Tibial artery (tissue), 4 donors: ENCODE measurements around the gene LAPTM4A.

Experiments used
- DNase-seq, 2 donors: peaks; one replicate each; pipeline ENCODE4 v3.0.0-alpha.2; 2019
- H3K27ac ChIP-seq, 2 donors: fragments of 200-600 bp; sonication (generic) in 1 of 2; 1 replicate in 1 of 2; 2 replicates in 1 of 2; pipeline ENCODE4 v1.5.1; 2018 to 2019; ENCODE audit warnings: mild to moderate bottlenecking in 1 of 2
- H3K27me3 ChIP-seq, 2 donors: fragments of 200-600 bp; sonication (generic) in 1 of 2; one replicate each; pipeline versions ENCODE4 v1.5.1 to v1.6.0; 2016 to 2019
- H3K36me3 ChIP-seq, 3 donors: fragments of 200-600 bp; sonication (generic) in 2 of 3; one replicate each; pipeline ENCODE4 v1.5.1; 2016 to 2019; ENCODE audit warnings: mild to moderate bottlenecking in 2 of 3
- H3K4me1 ChIP-seq, 4 donors: fragments of 200-600 bp; sonication (generic) in 2 of 4; 1 replicate in 3 of 4; 2 replicates in 1 of 4; pipeline ENCODE4 v1.5.1; 2016 to 2019
- H3K4me3 ChIP-seq, 2 donors: fragments of 200-600 bp; sonication (generic) in 1 of 2; 1 replicate in 1 of 2; 2 replicates in 1 of 2; pipeline ENCODE4 v1.5.1; 2018 to 2019; ENCODE audit warnings: mild to moderate bottlenecking in 2 of 2
- H3K9me3 ChIP-seq, 3 donors: fragments of 200-600 bp; sonication (generic) in 1 of 3; one replicate each; pipeline ENCODE4 v1.5.1; 2016 to 2019
- intact Hi-C: fragments of 100-400 bp; cut with DNase I; formaldehyde crosslinking; loops from one replicate; pipeline ENCODE4 v1.15.0; 2023; ENCODE audit warnings: low total_unique reads
- TF ChIP-seq, protein P1 (sequence below), 2 experiments: fragments of 200-600 bp in 1 of 2; fragments of 450-650 bp in 1 of 2; IDR thresholded peaks; one replicate each; pipeline ENCODE4 v1.5.1; 2017 to 2019; ENCODE audit warnings: antibody characterized with exemption in 2 of 2, mild to moderate bottlenecking in 1 of 2, moderate library complexity in 1 of 2

LAPTM4A gene

GRCh38 chr2:20018601-20019152 is 32.8 kb downstream of the LAPTM4A start:
- Histone ChIP-seq H3K4me1 (no peaks in the 10 kb centered on the region), H3K27ac (no peak overlapping the region), H3K36me3 (no peaks in the 10 kb centered on the region), H3K27me3 (no peaks in the 10 kb centered on the region), H3K9me3 (peaks cover 0 to 5% (median 4%) of the 10 kb centered on the region in 3 donors), H3K4me3 (no peak overlapping the region)
- intact Hi-C loops = no loop called here
- TF ChIP-seq, protein P1, sequence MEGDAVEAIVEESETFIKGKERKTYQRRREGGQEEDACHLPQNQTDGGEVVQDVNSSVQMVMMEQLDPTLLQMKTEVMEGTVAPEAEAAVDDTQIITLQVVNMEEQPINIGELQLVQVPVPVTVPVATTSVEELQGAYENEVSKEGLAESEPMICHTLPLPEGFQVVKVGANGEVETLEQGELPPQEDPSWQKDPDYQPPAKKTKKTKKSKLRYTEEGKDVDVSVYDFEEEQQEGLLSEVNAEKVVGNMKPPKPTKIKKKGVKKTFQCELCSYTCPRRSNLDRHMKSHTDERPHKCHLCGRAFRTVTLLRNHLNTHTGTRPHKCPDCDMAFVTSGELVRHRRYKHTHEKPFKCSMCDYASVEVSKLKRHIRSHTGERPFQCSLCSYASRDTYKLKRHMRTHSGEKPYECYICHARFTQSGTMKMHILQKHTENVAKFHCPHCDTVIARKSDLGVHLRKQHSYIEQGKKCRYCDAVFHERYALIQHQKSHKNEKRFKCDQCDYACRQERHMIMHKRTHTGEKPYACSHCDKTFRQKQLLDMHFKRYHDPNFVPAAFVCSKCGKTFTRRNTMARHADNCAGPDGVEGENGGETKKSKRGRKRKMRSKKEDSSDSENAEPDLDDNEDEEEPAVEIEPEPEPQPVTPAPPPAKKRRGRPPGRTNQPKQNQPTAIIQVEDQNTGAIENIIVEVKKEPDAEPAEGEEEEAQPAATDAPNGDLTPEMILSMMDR (IDR thresholded peaks at IDR 0.05) = no peak
- no peak for DNase-seq

GRCh38 chr2:20016346-20016745 is 35.1 kb downstream of the LAPTM4A start:
- intact Hi-C loops = no loop called here
- Histone ChIP-seq H3K4me3 (no peak overlapping the region), H3K36me3 (no peaks in the 10 kb centered on the region), H3K9me3 (peaks cover 0 to 2% (median 1%) of the 10 kb centered on the region in 3 donors), H3K27me3 (no peaks in the 10 kb centered on the region), H3K4me1 (peaks cover 0 to 14% (median 12%) of the 10 kb centered on the region in 4 donors), H3K27ac (no peak overlapping the region)
- TF ChIP-seq, protein P1 (IDR thresholded peaks at IDR 0.05) = no peak
- DNase-seq = no peak

DNA sequence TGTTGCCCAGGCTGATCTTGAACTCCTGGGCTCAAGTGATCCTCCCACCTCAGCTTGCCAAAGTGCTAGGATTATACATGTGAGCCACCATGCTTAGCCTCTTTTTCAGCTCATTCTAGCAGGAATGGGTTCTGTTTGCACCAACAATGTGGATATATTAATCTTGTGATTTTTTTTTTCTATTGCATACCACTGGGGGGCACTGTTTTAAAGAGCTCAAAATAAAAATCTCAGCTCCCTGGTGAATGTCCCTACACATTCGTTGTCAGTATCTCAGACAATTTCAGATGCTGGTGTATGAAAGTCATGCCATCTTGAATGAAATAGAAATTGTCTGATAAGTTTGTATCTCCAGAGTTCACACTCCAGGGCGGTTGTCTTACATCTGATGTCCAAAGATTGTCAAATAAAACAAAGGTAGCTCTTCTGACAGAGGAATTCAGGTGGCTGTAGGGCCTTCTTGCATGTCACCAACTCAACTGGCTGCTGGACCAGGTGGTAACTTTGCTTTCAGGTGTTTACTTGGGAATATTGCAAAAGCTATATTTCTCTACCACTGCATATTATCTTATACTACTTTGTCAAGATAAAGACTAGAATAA is 35.8 kb downstream of the LAPTM4A start:
- no peak overlapping the region for H3K4me3 ChIP-seq
- H3K4me1 ChIP-seq = peaks cover 0 to 14% (median 12%) of the 10 kb centered on the region in 4 donors
- H3K36me3 ChIP-seq = no peaks in the 10 kb centered on the region
- intact Hi-C loops = no loop called here
- no peak for DNase-seq
- TF ChIP-seq, protein P1 (IDR thresholded peaks at IDR 0.05) = peak; percentile 51 to 65
- H3K9me3 ChIP-seq = no peaks in the 10 kb centered on the region
- no peak overlapping the region for H3K27ac ChIP-seq
- H3K27me3 ChIP-seq = no peaks in the 10 kb centered on the region

DNA sequence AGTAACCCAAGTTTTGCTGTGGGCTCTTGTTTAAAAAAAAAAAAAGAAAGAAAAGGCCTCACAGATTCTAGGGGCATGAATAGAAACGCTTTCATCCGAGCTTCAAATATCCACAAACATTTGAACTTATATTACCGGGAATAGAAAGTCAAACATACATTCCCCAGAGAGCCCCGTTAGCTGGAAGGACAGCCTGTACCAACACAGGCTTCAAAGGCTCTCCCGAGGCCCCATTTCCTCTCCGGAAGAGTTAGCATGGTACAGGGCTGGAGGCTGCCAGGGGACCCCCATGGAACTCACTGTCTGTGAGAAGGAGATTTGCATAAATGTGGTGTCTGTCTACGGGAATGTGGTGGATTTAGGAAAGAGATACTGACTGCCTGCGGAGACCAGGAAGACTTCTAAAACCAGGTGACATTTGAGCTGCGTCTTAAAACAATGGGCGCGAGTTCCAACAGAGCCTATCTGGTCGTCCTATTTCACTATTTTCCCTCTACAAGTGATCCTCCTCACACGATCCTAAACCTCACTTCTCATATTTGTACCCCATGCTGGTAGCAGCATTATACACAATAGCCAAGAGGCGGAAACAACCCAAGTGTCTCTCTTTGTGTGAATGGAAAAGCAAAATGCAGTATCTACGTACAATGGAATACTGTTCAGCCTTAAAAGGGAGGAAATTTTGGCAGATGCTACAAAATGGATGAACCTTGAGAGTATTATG is 38.1 kb downstream of the LAPTM4A start:
- Histone ChIP-seq H3K36me3 (no peaks in the 10 kb centered on the region), H3K27ac (peak overlapping the region; percentile 67 to 77), H3K4me1 (peaks cover 0 to 14% (median 12%) of the 10 kb centered on the region in 4 donors), H3K9me3 (no peaks in the 10 kb centered on the region), H3K27me3 (no peaks in the 10 kb centered on the region), H3K4me3 (peak overlapping the region; percentile 56 to 68)
- TF ChIP-seq, protein P1 (IDR thresholded peaks at IDR 0.05) = no peak
- no peak for DNase-seq
- intact Hi-C loops = loop anchor here (2.0 kb wide), 1 partner anchor 84 kb away; no protein-coding TSS in a partner anchor

- no peaks in the 10 kb centered on the region for H3K9me3 ChIP-seq
- H3K36me3 ChIP-seq = no peaks in the 10 kb centered on the region
- TF ChIP-seq, protein P1 (IDR thresholded peaks at IDR 0.05) = no peak
- H3K27ac ChIP-seq = peak within 1 kb of the TSS; percentile 67 to 77
- peak within 1 kb of the TSS; percentile 56 to 68 for H3K4me3 ChIP-seq
- no peak for DNase-seq
- H3K27me3 ChIP-seq = no peaks in the 10 kb centered on the region
- intact Hi-C loops = loop anchor here (2.0 kb wide), 1 partner anchor 84 kb away; no protein-coding TSS in a partner anchor
- H3K4me1 ChIP-seq = peaks cover 0 to 14% (median 12%) of the 10 kb centered on the region in 4 donors
Observed at GRCh38 chr2:20012282-20013125, 38.9 kb downstream of the LAPTM4A start, which contains the start of gene MATN3. MATN3 (minus strand) TSS chr2:20012668; CDS start chr2:20012631, 37 bp downstream.
